Measurements from ENCODE around the gene NTF3. TPM values are rescaled to one million over a fixed set of nuclear protein-coding genes. Genes with fewer than 3 reads are reported as not detected.

Gene NTF3
- total and polyA plus RNA-seq, 2 donors (not counting 1 experiment from before 2014, with no cell fraction given) = 5.9 to 12.5 TPM

DNA sequence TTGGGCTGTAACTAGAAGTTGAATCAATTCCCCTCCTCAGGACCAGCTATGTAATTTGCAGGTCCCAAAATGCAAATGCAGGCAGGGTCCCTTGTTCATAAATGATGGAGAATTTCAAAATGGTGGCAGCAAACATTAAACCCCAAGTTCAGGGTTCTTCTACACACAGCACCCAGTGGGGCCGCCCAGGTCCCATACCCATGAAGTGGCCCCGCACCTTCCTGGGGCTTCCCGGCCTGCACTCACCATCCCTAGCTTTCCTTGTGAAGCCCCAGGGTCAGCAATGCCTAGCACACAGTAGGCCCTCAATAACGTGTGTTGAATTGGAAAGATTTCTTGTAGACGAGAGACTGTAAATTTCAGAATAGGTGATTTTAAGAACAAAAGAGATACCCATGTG, 76.0 kb downstream of the NTF3 start:
- no peak overlapping the region for H2AFZ ChIP-seq (ENCODE audit: low read length)
- no peaks in the 10 kb centered on the region for H3K79me2 ChIP-seq (ENCODE audit: control insufficient read depth, insufficient read depth, low read length)
- no peak overlapping the region for H3K4me3 ChIP-seq (replicated peaks in 1 of 4; ENCODE audit: control extremely low read depth in 1 of 4, insufficient read depth in 1 of 4, low read depth in 3 of 4, low read length in 4 of 4)
- peaks cover 3% of the 10 kb centered on the region for H3K4me1 ChIP-seq (ENCODE audit: control insufficient read depth, extremely low read depth, insufficient read depth, low read length)
- H3K36me3 ChIP-seq (ENCODE audit: control insufficient read depth, insufficient read depth, low read length) = no peaks in the 10 kb centered on the region
- H3K4me2 ChIP-seq (ENCODE audit: extremely low read depth, insufficient read depth, low read length) = no peak overlapping the region
- no peaks in the 10 kb centered on the region for H4K20me1 ChIP-seq (ENCODE audit: control insufficient read depth, extremely low read depth, insufficient read depth, low read length)
- no peaks in the 10 kb centered on the region for H3K9me3 ChIP-seq (ENCODE audit: control insufficient read depth, insufficient read depth, low read depth, low read length)
- H3K27me3 ChIP-seq (ENCODE audit: control insufficient read depth, insufficient read depth, low read length) = no peaks in the 10 kb centered on the region
- H3K27ac ChIP-seq (ENCODE audit: insufficient read depth, low read length) = no peak overlapping the region
- no peak for DNase-seq (ENCODE audit: low read depth in 2 of 2)
- no peak overlapping the region for H3K9ac ChIP-seq (ENCODE audit: insufficient read depth, low read length)
- TF ChIP-seq, protein P1, sequence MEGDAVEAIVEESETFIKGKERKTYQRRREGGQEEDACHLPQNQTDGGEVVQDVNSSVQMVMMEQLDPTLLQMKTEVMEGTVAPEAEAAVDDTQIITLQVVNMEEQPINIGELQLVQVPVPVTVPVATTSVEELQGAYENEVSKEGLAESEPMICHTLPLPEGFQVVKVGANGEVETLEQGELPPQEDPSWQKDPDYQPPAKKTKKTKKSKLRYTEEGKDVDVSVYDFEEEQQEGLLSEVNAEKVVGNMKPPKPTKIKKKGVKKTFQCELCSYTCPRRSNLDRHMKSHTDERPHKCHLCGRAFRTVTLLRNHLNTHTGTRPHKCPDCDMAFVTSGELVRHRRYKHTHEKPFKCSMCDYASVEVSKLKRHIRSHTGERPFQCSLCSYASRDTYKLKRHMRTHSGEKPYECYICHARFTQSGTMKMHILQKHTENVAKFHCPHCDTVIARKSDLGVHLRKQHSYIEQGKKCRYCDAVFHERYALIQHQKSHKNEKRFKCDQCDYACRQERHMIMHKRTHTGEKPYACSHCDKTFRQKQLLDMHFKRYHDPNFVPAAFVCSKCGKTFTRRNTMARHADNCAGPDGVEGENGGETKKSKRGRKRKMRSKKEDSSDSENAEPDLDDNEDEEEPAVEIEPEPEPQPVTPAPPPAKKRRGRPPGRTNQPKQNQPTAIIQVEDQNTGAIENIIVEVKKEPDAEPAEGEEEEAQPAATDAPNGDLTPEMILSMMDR (conservative IDR thresholded peaks at IDR 0.05 in 1 of 2, IDR thresholded peaks at IDR 0.05 in 1 of 2; ENCODE audit: low read depth in 1 of 2, low read length in 2 of 2) = no peak
- no peak for TF ChIP-seq EZH2 (IDR thresholded peaks at IDR 0.05; ENCODE audit: low read length, missing control alignments)

DNA sequence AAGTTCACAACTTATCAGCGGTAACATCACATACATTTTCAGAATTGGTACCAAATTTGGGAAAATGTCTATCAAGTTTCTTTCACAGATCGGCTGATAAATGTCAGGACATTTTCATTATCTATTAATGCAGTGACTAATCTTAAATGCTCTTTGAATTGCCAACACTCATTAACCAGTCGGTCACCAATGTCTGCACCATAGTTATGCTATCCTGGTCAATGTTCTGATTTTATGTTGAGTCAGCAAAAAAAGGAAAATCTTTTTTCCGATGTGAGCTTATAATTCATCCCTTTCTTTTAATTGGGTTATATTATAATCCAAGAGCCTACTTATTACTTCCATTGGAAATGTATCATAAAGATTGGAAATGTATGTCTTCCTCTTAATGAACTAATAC, 77.2 kb downstream of the NTF3 start:
- Histone ChIP-seq H3K36me3 (ENCODE audit: control insufficient read depth, insufficient read depth, low read length) (no peaks in the 10 kb centered on the region), H3K27ac (ENCODE audit: insufficient read depth, low read length) (no peak overlapping the region), H3K9me3 (ENCODE audit: control insufficient read depth, insufficient read depth, low read depth, low read length) (no peaks in the 10 kb centered on the region), H3K79me2 (ENCODE audit: control insufficient read depth, insufficient read depth, low read length) (no peaks in the 10 kb centered on the region), H3K27me3 (ENCODE audit: control insufficient read depth, insufficient read depth, low read length) (no peaks in the 10 kb centered on the region), H4K20me1 (ENCODE audit: control insufficient read depth, extremely low read depth, insufficient read depth, low read length) (no peaks in the 10 kb centered on the region), H2AFZ (ENCODE audit: low read length) (no peak overlapping the region), H3K4me1 (ENCODE audit: control insufficient read depth, extremely low read depth, insufficient read depth, low read length) (peaks cover 3% of the 10 kb centered on the region), H3K4me2 (ENCODE audit: extremely low read depth, insufficient read depth, low read length) (no peak overlapping the region), H3K4me3 (replicated peaks in 1 of 4; ENCODE audit: control extremely low read depth in 1 of 4, insufficient read depth in 1 of 4, low read depth in 3 of 4, low read length in 4 of 4) (no peak overlapping the region), H3K9ac (ENCODE audit: insufficient read depth, low read length) (no peak overlapping the region)
- no peak for TF ChIP-seq EZH2 (IDR thresholded peaks at IDR 0.05; ENCODE audit: low read length, missing control alignments)
- TF ChIP-seq, protein P1 (conservative IDR thresholded peaks at IDR 0.05 in 1 of 2, IDR thresholded peaks at IDR 0.05 in 1 of 2; ENCODE audit: low read depth in 1 of 2, low read length in 2 of 2) = no peak
- no peak for DNase-seq (ENCODE audit: low read depth in 2 of 2)

- H2AFZ ChIP-seq (ENCODE audit: low read length) = no peak overlapping the region
- no peaks in the 10 kb centered on the region for H3K9me3 ChIP-seq (ENCODE audit: control insufficient read depth, insufficient read depth, low read depth, low read length)
- no peak overlapping the region for H3K9ac ChIP-seq (ENCODE audit: insufficient read depth, low read length)
- no peak for DNase-seq (ENCODE audit: low read depth in 2 of 2)
- TF ChIP-seq, protein P1 (conservative IDR thresholded peaks at IDR 0.05 in 1 of 2, IDR thresholded peaks at IDR 0.05 in 1 of 2; ENCODE audit: low read depth in 1 of 2, low read length in 2 of 2) = no peak
- no peak for TF ChIP-seq EZH2 (IDR thresholded peaks at IDR 0.05; ENCODE audit: low read length, missing control alignments)
- no peak overlapping the region for H3K4me3 ChIP-seq (replicated peaks in 1 of 4; ENCODE audit: control extremely low read depth in 1 of 4, insufficient read depth in 1 of 4, low read depth in 3 of 4, low read length in 4 of 4)
- H4K20me1 ChIP-seq (ENCODE audit: control insufficient read depth, extremely low read depth, insufficient read depth, low read length) = no peaks in the 10 kb centered on the region
- H3K36me3 ChIP-seq (ENCODE audit: control insufficient read depth, insufficient read depth, low read length) = no peaks in the 10 kb centered on the region
- H3K27me3 ChIP-seq (ENCODE audit: control insufficient read depth, insufficient read depth, low read length) = no peaks in the 10 kb centered on the region
- H3K4me1 ChIP-seq (ENCODE audit: control insufficient read depth, extremely low read depth, insufficient read depth, low read length) = peaks cover 3% of the 10 kb centered on the region
- H3K79me2 ChIP-seq (ENCODE audit: control insufficient read depth, insufficient read depth, low read length) = no peaks in the 10 kb centered on the region
- H3K27ac ChIP-seq (ENCODE audit: insufficient read depth, low read length) = no peak overlapping the region
- no peak overlapping the region for H3K4me2 ChIP-seq (ENCODE audit: extremely low read depth, insufficient read depth, low read length)
Observed at GRCh38 chr12:5509557-5509956, 77.6 kb downstream of the NTF3 start.
